Right forelimb (tissue), 1 donor: ENCODE measurements around the gene IER3IP1.
"Not testable (repeated sequence)": the region's sequence is repeated elsewhere in the genome, so short reads cannot be mapped to it uniquely, and the experiment has no call there.

Experiments
- DNase-seq: peaks from one replicate; pipeline ENCODE4 v3.0.0-alpha.2; 2018

Gene IER3IP1

GRCh38 chr18:47158404-47158803, 17.8 kb downstream of the IER3IP1 start:
- not testable (repeated sequence) for DNase-seq

- no peak for DNase-seq
Observed at GRCh38 chr18:47151439-47151838, 24.7 kb downstream of the IER3IP1 start.

GRCh38 chr18:47150824-47151366, 25.3 kb downstream of the IER3IP1 start:
- DNase-seq: no peak

GRCh38 chr18:47150029-47150823, 25.9 kb downstream of the IER3IP1 start, which contains the start of gene HDHD2:
TSS of gene HDHD2 (minus strand) at chr18:47150500. CDS start at chr18:47136439, 14,061 bp downstream.
- DNase-seq: peak; percentile 92

- DNase-seq: peak; percentile 44
Observed at GRCh38 chr18:47149457-47150028, 26.6 kb downstream of the IER3IP1 start.

- no peak for DNase-seq
Observed at GRCh38 chr18:47146206-47146605, 30.0 kb downstream of the IER3IP1 start.

- DNase-seq: no peak
Observed at GRCh38 chr18:47143899-47144485, 32.2 kb downstream of the IER3IP1 start.

GRCh38 chr18:47143153-47143552, 33.0 kb downstream of the IER3IP1 start:
- no peak for DNase-seq

- no peak for DNase-seq
Observed at GRCh38 chr18:47141289-47141688, 34.9 kb downstream of the IER3IP1 start.

GRCh38 chr18:47121146-47121545, 55.0 kb downstream of the IER3IP1 start:
- DNase-seq: no peak

- no peak for DNase-seq
Observed at GRCh38 chr18:47120428-47120827, 55.7 kb downstream of the IER3IP1 start.

- no peak for DNase-seq
Observed at GRCh38 chr18:47118981-47119380, 57.2 kb downstream of the IER3IP1 start.

GRCh38 chr18:47115205-47115604, 61.0 kb downstream of the IER3IP1 start:
- DNase-seq: no peak

- DNase-seq: no peak
Observed at GRCh38 chr18:47113796-47114540, 62.2 kb downstream of the IER3IP1 start.

GRCh38 chr18:47110492-47111274, 65.5 kb downstream of the IER3IP1 start:
- DNase-seq: no peak

- DNase-seq: no peak
Observed at GRCh38 chr18:47109720-47110119, 66.4 kb downstream of the IER3IP1 start.

GRCh38 chr18:47108998-47109405, 67.2 kb downstream of the IER3IP1 start:
- DNase-seq: no peak

- no peak for DNase-seq
Observed at GRCh38 chr18:47108373-47108772, 67.8 kb downstream of the IER3IP1 start.
